Activated naive CD8-positive, alpha-beta T cell treated with anti-CD3 and anti-CD28 coated beads for 36 hours (primary cell): ENCODE measurements around the gene THY1. TPM values are rescaled to one million over a fixed set of nuclear protein-coding genes. Genes with fewer than 3 reads are reported as not detected.

Experiments used
- DNase-seq: peaks from one replicate; pipeline ENCODE4 v3.0.0; 2021
- H3K27ac Mint-ChIP-seq: one replicate; pipeline ENCODE4 v1.8.0; 2022; ENCODE audit warnings: mild to moderate bottlenecking, moderate library complexity, mixed read lengths
- H3K27me3 Mint-ChIP-seq: one replicate; pipeline ENCODE4 v1.8.0; 2022; ENCODE audit warnings: mild to moderate bottlenecking, mixed read lengths
- H3K36me3 Mint-ChIP-seq: one replicate; pipeline ENCODE4 v1.8.0; 2021; ENCODE audit warnings: mild to moderate bottlenecking, mixed read lengths
- H3K4me1 Mint-ChIP-seq: one replicate; pipeline ENCODE4 v1.8.0; 2021; ENCODE audit warnings: mixed read lengths
- H3K4me3 Mint-ChIP-seq: one replicate; pipeline ENCODE4 v1.8.0; 2022; ENCODE audit warnings: mild to moderate bottlenecking, moderate library complexity, mixed read lengths
- H3K9me3 Mint-ChIP-seq: one replicate; pipeline ENCODE4 v1.8.0; 2022; ENCODE audit warnings: mixed read lengths
- total RNA-seq, 2 experiments: library from RNA; stranded (reverse); gene quantifications; one replicate each; pipeline ENCODE4 v1.2.3, GENCODE V29; 2021

THY1 gene
- total RNA-seq, 2 experiments from 2014 or later = 0.30 TPM; not detected in 1

DNA sequence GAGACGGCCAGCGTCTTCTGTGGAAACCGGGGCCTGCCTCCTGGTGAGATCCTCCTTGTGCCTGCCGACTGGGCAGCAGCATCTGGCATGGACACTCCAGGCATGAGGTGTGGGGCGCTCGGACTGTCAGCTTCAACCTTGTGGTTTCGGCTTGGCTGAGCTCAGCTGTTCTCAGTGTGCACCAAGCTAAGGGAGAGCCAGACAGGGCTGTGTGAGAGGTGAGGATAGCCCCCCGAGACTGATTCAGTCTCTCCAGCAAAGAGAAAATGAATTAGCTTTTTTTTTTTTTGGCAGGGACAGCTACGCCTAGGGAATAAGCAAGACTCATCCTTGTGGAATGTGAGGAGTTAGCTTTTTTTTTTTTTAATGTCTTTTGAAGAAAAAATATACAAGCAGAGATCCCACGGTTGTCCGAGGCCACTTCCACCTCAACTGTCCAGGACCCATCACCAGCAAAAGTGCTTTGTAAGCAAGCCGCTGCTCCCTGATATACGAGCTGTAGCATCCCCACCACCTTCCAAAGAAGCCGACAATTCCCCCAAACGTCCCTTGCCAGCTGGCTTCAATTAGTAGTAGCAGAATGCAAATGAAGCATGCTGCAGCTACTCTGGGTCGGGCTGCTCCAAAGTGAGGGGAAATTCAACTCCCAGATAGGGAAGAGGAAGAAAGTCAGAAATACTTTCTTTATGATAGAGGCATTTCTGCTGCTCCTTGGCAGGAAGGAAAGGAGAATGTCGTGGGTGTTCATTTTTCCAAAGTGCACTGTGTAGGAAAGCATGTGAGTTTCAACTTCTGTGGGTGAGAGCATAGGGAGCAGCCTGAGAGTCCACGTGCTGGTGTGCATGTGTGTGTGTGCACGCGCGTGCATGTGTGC is 9.7 kb upstream of the THY1 start:
- H3K9me3 Mint-ChIP-seq = peaks cover 5% of the 10 kb centered on the region
- peaks cover 30% of the 10 kb centered on the region for H3K27me3 Mint-ChIP-seq
- H3K27ac Mint-ChIP-seq = no peak overlapping the region
- H3K4me3 Mint-ChIP-seq = no peak overlapping the region
- no peaks in the 10 kb centered on the region for H3K4me1 Mint-ChIP-seq
- peaks cover 6% of the 10 kb centered on the region for H3K36me3 Mint-ChIP-seq
- DNase-seq = no peak

DNA sequence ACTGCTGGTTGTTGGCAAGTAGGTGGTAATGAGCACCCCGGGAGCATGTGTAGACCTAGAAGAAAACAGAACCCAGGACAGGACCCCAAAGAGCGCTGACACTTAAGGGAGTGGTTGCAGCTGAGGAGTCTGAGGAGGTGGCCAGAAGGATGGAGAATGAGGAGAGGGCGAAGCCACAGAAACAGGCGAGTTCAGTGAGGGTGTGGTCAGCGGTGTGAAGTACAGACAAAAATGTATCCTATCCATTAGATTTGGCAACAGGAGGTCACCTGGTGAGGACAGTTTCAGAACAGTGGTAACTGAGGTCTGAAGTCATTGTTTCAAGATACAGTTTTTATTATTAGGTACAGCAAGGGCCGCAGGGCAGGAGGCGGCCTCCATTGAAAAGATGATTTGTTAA is 8.6 kb upstream of the THY1 start:
- Mint-ChIP-seq H3K4me1 (no peaks in the 10 kb centered on the region), H3K27ac (no peak overlapping the region), H3K27me3 (peaks cover 26% of the 10 kb centered on the region), H3K9me3 (no peaks in the 10 kb centered on the region), H3K4me3 (no peak overlapping the region), H3K36me3 (no peaks in the 10 kb centered on the region)
- DNase-seq = no peak

DNA sequence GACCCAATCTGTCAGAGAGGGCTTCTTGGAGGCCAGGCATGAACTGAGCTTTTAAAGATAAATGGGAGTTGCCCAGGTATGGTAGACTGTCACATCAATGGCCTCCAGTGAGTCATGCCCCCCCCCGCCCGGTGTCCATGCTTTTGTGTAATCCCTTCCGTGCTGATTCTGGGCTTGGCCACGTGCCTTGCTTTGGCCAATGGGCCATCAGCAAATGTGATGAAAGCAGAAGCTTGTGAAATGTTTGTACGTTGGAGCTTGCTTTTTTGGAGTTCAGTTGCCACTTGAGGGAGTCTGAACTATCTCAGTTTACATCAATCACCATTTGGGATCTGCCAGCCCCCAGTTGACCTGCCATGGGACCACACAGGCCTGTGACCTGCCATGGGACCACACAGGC is 4.3 kb upstream of the THY1 start:
- Mint-ChIP-seq H3K4me3 (no peak overlapping the region), H3K36me3 (no peaks in the 10 kb centered on the region), H3K27ac (no peak overlapping the region), H3K4me1 (peaks cover 6% of the 10 kb centered on the region), H3K27me3 (peaks cover 51% of the 10 kb centered on the region), H3K9me3 (no peaks in the 10 kb centered on the region)
- no peak for DNase-seq

DNA sequence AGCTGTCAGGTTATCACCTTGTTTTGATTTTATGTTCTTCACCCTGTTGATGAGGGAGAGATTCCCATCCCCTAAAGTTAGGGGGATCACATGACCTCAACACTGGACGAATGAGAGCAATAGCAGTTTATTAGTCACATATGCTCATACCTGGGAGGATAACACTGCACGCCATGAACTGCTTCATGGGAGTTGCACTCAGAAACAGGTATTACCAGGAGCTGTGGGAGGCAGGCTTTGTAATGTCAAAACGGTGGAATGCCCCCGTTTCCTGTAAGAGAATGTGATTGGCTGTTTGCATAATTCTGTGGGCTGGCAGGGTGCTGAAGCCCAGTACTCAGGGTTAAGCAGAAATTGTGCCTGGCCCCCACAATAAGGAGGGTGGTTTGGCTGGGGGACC is 3.2 kb upstream of the THY1 start:
- DNase-seq = no peak
- Mint-ChIP-seq H3K27ac (no peak overlapping the region), H3K27me3 (peaks cover 55% of the 10 kb centered on the region), H3K4me1 (peaks cover 10% of the 10 kb centered on the region), H3K4me3 (no peak overlapping the region), H3K36me3 (no peaks in the 10 kb centered on the region), H3K9me3 (no peaks in the 10 kb centered on the region)

DNA sequence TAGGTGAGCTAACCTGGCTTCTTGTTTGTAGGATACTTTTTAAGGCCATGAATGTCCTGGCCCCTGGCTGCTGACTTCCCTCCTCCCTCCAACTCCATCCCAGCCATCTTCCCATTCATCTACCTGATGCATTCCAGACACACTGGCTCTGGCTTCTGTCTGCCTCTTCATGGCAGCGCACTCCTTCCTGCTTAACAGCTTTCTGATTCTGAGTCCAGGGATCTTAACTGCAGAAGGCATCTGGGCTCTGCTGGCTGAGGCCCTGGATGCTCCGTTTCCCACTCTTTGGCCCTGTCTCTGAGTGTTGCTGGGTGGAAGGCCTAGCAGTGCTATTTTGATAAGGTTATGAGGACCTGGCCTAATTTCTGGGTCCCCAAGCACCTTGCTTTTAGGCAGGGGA is 1.8 kb upstream of the THY1 start:
- Mint-ChIP-seq H3K36me3 (no peaks in the 10 kb centered on the region), H3K27ac (no peak overlapping the region), H3K27me3 (peaks cover 56% of the 10 kb centered on the region), H3K9me3 (no peaks in the 10 kb centered on the region), H3K4me3 (no peak overlapping the region), H3K4me1 (peaks cover 10% of the 10 kb centered on the region)
- DNase-seq = no peak

DNA sequence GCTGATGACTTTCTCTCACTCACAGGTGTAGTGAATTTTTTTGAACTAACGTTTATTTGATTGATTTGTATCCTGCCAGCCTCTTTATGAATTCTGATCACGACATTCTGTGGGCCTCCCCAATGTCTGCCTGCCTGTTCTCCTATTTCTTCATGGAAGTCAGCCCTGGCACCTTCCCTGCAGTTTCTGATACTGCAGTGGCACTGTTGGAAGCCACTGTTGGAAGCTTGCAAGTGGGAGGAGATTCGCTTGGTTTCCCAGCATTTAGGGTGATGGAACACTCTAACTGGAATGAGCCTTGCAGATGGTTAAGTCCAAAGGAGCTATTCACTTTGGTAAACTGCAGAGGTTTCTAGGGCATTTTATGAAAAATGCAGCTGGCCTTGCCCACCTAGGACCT is 1.3 kb upstream of the THY1 start:
- H3K4me1 Mint-ChIP-seq = peaks cover 10% of the 10 kb centered on the region
- no peak overlapping the region for H3K4me3 Mint-ChIP-seq
- no peaks in the 10 kb centered on the region for H3K36me3 Mint-ChIP-seq
- no peak for DNase-seq
- no peaks in the 10 kb centered on the region for H3K9me3 Mint-ChIP-seq
- peaks cover 54% of the 10 kb centered on the region for H3K27me3 Mint-ChIP-seq
- no peak overlapping the region for H3K27ac Mint-ChIP-seq

DNA sequence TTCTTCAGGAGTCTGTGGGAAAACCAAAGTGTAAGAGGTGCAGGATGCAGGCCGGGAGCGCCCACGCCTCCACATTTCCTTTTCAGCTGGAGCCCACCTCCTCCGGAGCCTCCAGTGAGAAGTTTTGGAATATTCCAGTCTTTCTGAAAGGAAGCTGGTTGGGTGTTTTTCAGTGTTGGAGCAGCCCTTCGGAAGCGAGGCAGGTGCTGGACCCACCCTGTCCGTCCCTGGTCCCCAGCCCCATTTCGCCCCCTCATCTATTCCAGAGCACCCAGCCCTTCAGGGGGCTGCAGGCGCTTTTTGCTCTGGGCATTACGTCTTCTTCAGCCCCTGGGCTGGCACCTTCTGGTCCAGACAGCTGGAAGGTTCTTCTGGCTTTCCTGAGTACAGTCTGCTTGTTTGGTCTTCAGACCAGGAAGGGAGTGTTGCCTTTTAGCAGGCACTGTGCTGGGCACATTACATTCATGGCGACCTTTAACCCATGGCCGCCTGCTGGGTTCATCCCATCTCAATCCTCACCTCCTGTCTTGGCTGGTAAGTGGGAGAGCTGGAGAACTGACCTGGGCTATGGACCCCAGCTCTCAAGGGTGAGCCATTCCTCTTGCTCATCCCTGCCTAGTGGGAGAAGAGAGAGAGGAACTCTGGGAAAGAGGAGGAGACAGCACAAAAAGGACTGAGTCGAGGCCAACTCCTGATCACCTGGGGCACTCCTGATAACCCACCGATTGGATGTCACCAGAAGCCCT is 710 bp upstream of the THY1 start:
- no peaks in the 10 kb centered on the region for H3K9me3 Mint-ChIP-seq
- no peak for DNase-seq
- peaks cover 10% of the 10 kb centered on the region for H3K4me1 Mint-ChIP-seq
- H3K36me3 Mint-ChIP-seq = no peaks in the 10 kb centered on the region
- H3K27me3 Mint-ChIP-seq = peaks cover 58% of the 10 kb centered on the region
- no peak overlapping the region for H3K4me3 Mint-ChIP-seq
- H3K27ac Mint-ChIP-seq = no peak overlapping the region

DNA sequence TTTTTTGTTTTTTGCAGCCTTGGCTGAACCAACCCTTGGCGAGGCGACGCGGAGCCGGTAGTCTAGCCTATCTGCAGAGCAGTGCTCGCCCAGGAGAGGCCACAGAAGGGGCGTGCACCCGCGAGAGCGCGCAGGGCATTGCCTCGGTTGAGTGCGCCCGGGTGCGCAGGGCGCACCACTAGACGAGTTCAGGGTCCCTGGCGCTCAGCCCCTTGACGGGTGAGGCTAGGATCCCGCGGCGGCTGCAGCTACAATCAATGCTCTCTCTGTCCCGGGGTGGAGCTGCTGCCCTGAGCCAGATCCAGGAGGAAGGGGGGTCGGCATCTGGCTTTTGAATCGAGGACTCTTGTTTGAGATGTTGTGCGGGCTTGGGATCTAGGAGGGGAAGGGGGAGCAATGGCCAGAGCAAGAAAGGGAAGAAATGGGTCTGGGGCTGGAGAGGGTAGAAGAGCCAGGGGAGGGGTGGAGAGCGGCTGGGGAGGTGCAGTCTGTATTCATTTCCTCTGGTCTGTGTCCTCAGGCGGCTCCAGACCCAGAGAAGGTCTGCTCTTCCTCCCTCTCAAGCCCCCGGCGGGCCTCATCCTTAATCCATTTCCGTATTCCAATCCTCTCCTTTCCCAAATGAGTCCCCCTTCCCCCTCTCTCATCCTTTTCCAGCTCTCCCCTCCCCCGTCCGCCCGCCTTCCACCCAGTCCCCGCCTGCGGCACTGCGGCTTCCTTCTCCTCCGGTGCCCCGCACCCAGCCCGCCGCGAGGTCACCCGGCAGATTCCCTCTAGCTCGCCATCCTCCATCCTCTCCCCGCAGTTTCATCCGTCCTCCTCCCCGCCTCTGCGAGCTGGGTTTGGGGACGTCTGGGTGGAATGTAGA is 797 bp downstream of the THY1 start:
- DNase-seq = peak; percentile 12

DNA sequence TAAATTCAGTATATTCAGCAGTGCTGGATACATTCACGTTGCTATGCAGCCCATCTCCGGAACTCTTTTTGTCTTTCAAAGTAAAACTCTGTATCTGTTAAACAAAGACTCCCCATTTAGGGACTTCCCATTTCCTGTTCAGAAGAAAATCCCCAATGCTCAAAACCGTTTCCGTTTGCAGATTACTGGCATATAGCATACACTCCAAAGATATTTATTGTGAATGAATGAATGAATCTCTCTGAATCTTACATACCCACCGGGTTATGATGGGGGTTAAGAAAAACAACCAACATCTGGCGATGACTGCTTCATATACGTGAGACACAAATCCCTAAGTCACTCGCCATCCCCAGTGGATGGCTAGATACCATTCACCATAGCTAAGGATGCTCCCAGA is 1.6 kb downstream of the THY1 start:
- peaks cover 9% of the 10 kb centered on the region for H3K4me1 Mint-ChIP-seq
- no peak for DNase-seq
- no peak overlapping the region for H3K27ac Mint-ChIP-seq
- no peaks in the 10 kb centered on the region for H3K9me3 Mint-ChIP-seq
- H3K36me3 Mint-ChIP-seq = no peaks in the 10 kb centered on the region
- peaks cover 58% of the 10 kb centered on the region for H3K27me3 Mint-ChIP-seq
- H3K4me3 Mint-ChIP-seq = no peak overlapping the region

More for the DNA sequence above, 797 bp downstream of the THY1 start:
- H3K9me3 Mint-ChIP-seq = no peaks in the 10 kb centered on the region
- no peaks in the 10 kb centered on the region for H3K36me3 Mint-ChIP-seq
- peaks cover 10% of the 10 kb centered on the region for H3K4me1 Mint-ChIP-seq
- H3K27me3 Mint-ChIP-seq = peaks cover 58% of the 10 kb centered on the region
- peak overlapping the region; percentile 29 for H3K4me3 Mint-ChIP-seq
- H3K27ac Mint-ChIP-seq = no peak overlapping the region

DNA sequence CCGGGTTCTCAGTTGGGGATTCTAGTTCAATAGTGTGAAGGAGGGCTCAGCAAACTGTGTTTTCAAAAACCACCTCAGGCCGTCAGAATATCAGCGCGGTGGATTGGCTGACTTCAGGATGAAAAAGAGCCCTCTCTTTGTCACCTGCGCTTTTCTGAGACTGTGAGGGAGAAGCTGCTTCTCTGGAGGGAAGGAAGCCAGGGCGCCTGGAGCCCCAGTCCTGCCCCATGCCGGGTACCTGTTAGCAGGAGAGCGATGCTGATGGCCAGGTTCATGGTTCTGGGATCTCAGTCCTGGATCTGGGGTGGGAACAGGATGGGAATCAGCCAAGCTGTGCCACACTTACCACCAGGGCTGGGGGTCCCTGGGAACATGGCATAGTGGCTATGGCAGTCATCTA is 2.3 kb downstream of the THY1 start:
- H3K9me3 Mint-ChIP-seq = no peaks in the 10 kb centered on the region
- no peak overlapping the region for H3K27ac Mint-ChIP-seq
- no peak for DNase-seq
- H3K27me3 Mint-ChIP-seq = peaks cover 58% of the 10 kb centered on the region
- H3K4me3 Mint-ChIP-seq = no peak overlapping the region
- peaks cover 8% of the 10 kb centered on the region for H3K4me1 Mint-ChIP-seq
- no peaks in the 10 kb centered on the region for H3K36me3 Mint-ChIP-seq

DNA sequence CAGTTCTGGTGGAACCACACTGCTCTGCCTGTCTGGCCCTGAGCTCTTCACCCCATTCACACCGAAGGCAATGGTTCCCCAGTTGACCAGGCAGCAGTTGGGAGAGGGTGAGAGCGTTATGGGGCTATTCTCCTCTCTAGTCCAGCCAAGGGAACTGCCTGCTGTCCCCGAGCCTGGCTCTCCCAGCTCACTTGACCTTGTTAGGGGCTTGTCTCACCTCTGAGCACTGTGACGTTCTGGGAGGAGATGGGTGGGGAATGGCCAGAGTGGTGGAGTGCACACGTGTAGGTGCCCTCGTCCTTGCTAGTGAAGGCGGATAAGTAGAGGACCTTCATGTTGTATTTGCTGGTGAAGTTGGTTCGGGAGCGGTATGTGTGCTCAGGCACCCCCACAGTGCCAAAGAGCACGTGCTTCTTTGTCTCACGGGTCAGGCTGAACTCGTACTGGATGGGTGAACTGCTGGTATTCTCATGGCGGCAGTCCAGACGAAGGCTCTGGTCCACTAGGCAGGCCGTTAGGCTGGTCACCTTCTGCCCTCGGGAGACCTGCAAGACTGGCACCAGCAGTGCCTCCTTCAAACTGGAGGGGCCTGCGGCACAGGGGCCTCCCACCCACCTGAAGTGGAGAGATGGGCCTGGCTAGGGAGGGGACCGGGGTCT is 3.0 kb downstream of the THY1 start:
- Mint-ChIP-seq H3K36me3 (no peaks in the 10 kb centered on the region), H3K27me3 (peaks cover 54% of the 10 kb centered on the region), H3K4me1 (peaks cover 8% of the 10 kb centered on the region), H3K4me3 (no peak overlapping the region), H3K9me3 (no peaks in the 10 kb centered on the region), H3K27ac (no peak overlapping the region)
- no peak for DNase-seq

DNA sequence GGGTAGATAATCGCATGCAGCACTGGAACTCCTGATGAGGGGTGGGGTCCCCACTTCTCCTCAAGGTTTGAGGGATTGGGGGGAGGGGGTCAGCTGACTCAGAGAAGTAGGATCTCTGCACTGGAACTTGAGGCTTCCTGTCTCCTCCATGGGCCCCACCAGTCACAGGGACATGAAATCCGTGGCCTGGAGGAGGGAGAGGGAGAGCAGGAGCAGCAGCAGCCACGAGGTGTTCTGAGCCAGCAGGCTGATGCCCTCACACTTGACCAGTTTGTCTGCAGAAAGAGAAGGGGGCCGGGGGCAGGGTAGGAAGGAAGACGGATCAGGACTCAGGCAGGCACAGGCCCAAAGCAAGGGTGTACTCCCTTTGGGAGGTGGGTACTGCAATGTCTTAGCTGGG is 3.7 kb downstream of the THY1 start:
- Mint-ChIP-seq H3K27me3 (peaks cover 47% of the 10 kb centered on the region), H3K4me3 (no peak overlapping the region), H3K27ac (no peak overlapping the region), H3K9me3 (peaks cover 2% of the 10 kb centered on the region), H3K4me1 (peaks cover 8% of the 10 kb centered on the region), H3K36me3 (peaks cover 1% of the 10 kb centered on the region)
- no peak for DNase-seq

DNA sequence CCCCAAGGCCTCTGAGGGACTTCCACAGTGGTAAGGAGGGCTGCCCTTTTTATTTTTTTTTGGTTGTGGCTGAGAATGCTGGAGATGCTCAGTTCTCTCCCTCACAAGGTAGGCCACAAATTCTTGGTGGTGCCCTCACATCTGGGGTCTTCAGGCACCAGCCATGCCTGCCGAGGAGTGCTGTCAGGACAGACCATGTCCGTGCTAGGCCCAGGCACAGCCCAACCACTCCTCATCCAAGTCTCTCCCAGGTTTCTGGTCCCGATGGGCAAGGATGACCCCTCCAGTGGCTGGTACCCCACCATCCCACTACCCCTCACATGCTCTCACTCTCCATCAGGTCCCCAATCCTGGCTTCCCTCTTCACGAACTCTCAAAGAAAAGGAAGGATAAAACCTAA is 4.2 kb downstream of the THY1 start:
- H3K27ac Mint-ChIP-seq = no peak overlapping the region
- peaks cover 8% of the 10 kb centered on the region for H3K4me1 Mint-ChIP-seq
- H3K9me3 Mint-ChIP-seq = peaks cover 2% of the 10 kb centered on the region
- H3K27me3 Mint-ChIP-seq = peaks cover 42% of the 10 kb centered on the region
- DNase-seq = no peak
- peaks cover 2% of the 10 kb centered on the region for H3K36me3 Mint-ChIP-seq
- no peak overlapping the region for H3K4me3 Mint-ChIP-seq

DNA sequence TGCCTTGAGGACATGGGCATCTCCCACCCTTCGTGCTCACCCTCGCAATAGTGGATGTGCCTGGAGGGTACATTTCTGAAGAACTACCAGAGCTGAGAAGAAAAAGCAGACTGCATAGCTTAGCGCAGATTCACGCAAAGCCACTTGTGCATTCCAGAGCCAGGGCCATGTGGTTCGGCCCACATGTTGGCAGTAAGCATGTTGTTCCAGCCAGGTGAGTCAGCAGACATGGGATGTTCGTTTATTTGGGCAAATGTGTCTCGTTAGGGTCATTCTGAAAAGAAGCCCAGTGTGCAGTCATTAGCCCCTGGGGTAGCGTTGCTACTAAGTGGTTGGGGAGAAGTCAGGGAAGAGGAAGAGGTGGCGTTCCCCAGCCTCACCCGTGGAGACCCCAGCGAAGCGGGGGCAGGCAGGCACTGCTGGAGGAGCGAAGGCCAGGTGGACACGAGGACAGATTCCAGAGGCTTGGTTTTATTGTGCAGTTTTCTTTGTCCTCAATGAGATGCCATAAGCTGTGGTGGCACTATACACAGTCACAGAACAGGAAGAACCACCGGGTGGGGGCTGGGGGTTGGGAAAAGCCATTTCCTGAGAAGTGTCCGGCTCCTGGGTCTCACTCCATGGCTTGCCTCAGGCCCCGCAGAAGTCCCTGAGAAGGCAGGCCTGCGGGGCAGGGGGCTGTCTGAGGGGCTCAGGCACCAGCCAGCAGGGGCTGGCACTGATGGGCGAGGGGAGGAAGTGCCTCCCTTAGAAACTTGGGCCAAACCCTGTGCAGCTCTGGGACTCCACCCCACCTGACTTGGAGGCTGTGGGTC is 5.0 kb downstream of the THY1 start:
- peaks cover 8% of the 10 kb centered on the region for H3K4me1 Mint-ChIP-seq

More for the DNA sequence above, 5.0 kb downstream of the THY1 start:
- no peak for DNase-seq
- peaks cover 2% of the 10 kb centered on the region for H3K36me3 Mint-ChIP-seq
- peaks cover 2% of the 10 kb centered on the region for H3K9me3 Mint-ChIP-seq
- H3K27me3 Mint-ChIP-seq = peaks cover 34% of the 10 kb centered on the region
- H3K27ac Mint-ChIP-seq = no peak overlapping the region
- H3K4me3 Mint-ChIP-seq = no peak overlapping the region
